ENCODE measurements around the gene SPRY1. TPM values are rescaled to one million over a fixed set of nuclear protein-coding genes. Genes with fewer than 3 reads are reported as not detected.
A peak's percentile ranks its signal among the peaks of the same experiment; 100 is the strongest.

The SPRY1 gene
- polyA plus RNA-seq, 2 donors: 9.9 to 12.4 TPM

- Histone ChIP-seq H3K27me3 (ENCODE audit: control insufficient read depth in 1 of 2, insufficient read depth in 2 of 2, low read length in 2 of 2) (no peaks in the 10 kb centered on the region), H3K9me3 (ENCODE audit: control insufficient read depth in 2 of 2, insufficient read depth in 1 of 2, low read depth in 1 of 2, low read length in 1 of 2) (no peaks in the 10 kb centered on the region), H3K4me3 (ENCODE audit: low read depth in 1 of 2, low read length in 2 of 2) (no peak overlapping the region), H3K36me3 (ENCODE audit: control insufficient read depth in 2 of 2, insufficient read depth in 2 of 2, low read length in 1 of 2) (no peaks in the 10 kb centered on the region), H3K4me1 (ENCODE audit: control insufficient read depth in 2 of 2, insufficient read depth in 2 of 2, low read length in 1 of 2) (peaks cover 0 to 5% of the 10 kb centered on the region in 2 donors), H3K27ac (ENCODE audit: low read depth in 2 of 2, low read length in 1 of 2) (no peak overlapping the region)
- 76 to 82% methylated on average over 6 of the region's 6 CpGs for WGBS, 2 donors
Measured at GRCh38 chr4:123353656-123354055, 42.9 kb upstream of the SPRY1 start.

- H3K4me1 ChIP-seq (ENCODE audit: control insufficient read depth in 2 of 2, insufficient read depth in 2 of 2, low read length in 1 of 2): peaks cover 0 to 5% of the 10 kb centered on the region in 2 donors
- H3K4me3 ChIP-seq (ENCODE audit: low read depth in 1 of 2, low read length in 2 of 2): no peak overlapping the region
- no peaks in the 10 kb centered on the region for H3K36me3 ChIP-seq (ENCODE audit: control insufficient read depth in 2 of 2, insufficient read depth in 2 of 2, low read length in 1 of 2)
- H3K9me3 ChIP-seq (ENCODE audit: control insufficient read depth in 2 of 2, insufficient read depth in 1 of 2, low read depth in 1 of 2, low read length in 1 of 2): no peaks in the 10 kb centered on the region
- H3K27ac ChIP-seq (ENCODE audit: low read depth in 2 of 2, low read length in 1 of 2): no peak overlapping the region
- WGBS, 2 donors: 86 to 92% methylated on average over 5 of the region's 5 CpGs
- H3K27me3 ChIP-seq (ENCODE audit: control insufficient read depth in 1 of 2, insufficient read depth in 2 of 2, low read length in 2 of 2): no peaks in the 10 kb centered on the region
Measured at GRCh38 chr4:123354701-123355100, 41.9 kb upstream of the SPRY1 start.

- H3K4me1 ChIP-seq (ENCODE audit: control insufficient read depth in 2 of 2, insufficient read depth in 2 of 2, low read length in 1 of 2): peaks cover 0 to 2% of the 10 kb centered on the region in 2 donors
Measured at GRCh38 chr4:123356921-123357320, 39.7 kb upstream of the SPRY1 start.

GRCh38 chr4:123359449-123360315 lies 36.9 kb upstream of the SPRY1 start:
- 60 to 72% methylated on average over 5 of the region's 5 CpGs for WGBS, 2 donors
- Histone ChIP-seq H3K27ac (ENCODE audit: low read depth in 2 of 2, low read length in 1 of 2) (peak overlapping the region; percentile 46 to 86), H3K9me3 (ENCODE audit: control insufficient read depth in 2 of 2, insufficient read depth in 1 of 2, low read depth in 1 of 2, low read length in 1 of 2) (no peaks in the 10 kb centered on the region), H3K4me3 (ENCODE audit: low read depth in 1 of 2, low read length in 2 of 2) (no peak overlapping the region), H3K27me3 (ENCODE audit: control insufficient read depth in 1 of 2, insufficient read depth in 2 of 2, low read length in 2 of 2) (no peaks in the 10 kb centered on the region), H3K36me3 (ENCODE audit: control insufficient read depth in 2 of 2, insufficient read depth in 2 of 2, low read length in 1 of 2) (no peaks in the 10 kb centered on the region), H3K4me1 (ENCODE audit: control insufficient read depth in 2 of 2, insufficient read depth in 2 of 2, low read length in 1 of 2) (no peaks in the 10 kb centered on the region)

More at GRCh38 chr4:123356921-123357320, 39.7 kb upstream of the SPRY1 start:
- WGBS, 2 donors: 79 to 84% methylated on average over 7 of the region's 7 CpGs
- Histone ChIP-seq H3K27ac (ENCODE audit: low read depth in 2 of 2, low read length in 1 of 2) (no peak overlapping the region), H3K4me3 (ENCODE audit: low read depth in 1 of 2, low read length in 2 of 2) (no peak overlapping the region), H3K27me3 (ENCODE audit: control insufficient read depth in 1 of 2, insufficient read depth in 2 of 2, low read length in 2 of 2) (no peaks in the 10 kb centered on the region), H3K36me3 (ENCODE audit: control insufficient read depth in 2 of 2, insufficient read depth in 2 of 2, low read length in 1 of 2) (no peaks in the 10 kb centered on the region), H3K9me3 (ENCODE audit: control insufficient read depth in 2 of 2, insufficient read depth in 1 of 2, low read depth in 1 of 2, low read length in 1 of 2) (no peaks in the 10 kb centered on the region)

- Histone ChIP-seq H3K4me1 (ENCODE audit: control insufficient read depth in 2 of 2, insufficient read depth in 2 of 2, low read length in 1 of 2) (no peaks in the 10 kb centered on the region), H3K4me3 (ENCODE audit: low read depth in 1 of 2, low read length in 2 of 2) (no peak overlapping the region), H3K9me3 (ENCODE audit: control insufficient read depth in 2 of 2, insufficient read depth in 1 of 2, low read depth in 1 of 2, low read length in 1 of 2) (no peaks in the 10 kb centered on the region), H3K36me3 (ENCODE audit: control insufficient read depth in 2 of 2, insufficient read depth in 2 of 2, low read length in 1 of 2) (no peaks in the 10 kb centered on the region), H3K27me3 (ENCODE audit: control insufficient read depth in 1 of 2, insufficient read depth in 2 of 2, low read length in 2 of 2) (no peaks in the 10 kb centered on the region), H3K27ac (ENCODE audit: low read depth in 2 of 2, low read length in 1 of 2) (peak overlapping the region in 1 of 2 donors; percentile 11)
- WGBS, 2 donors: 73 to 76% methylated on average over 2 of the region's 2 CpGs
Measured at GRCh38 chr4:123361195-123361861, 35.3 kb upstream of the SPRY1 start.

- no peaks in the 10 kb centered on the region for H3K27me3 ChIP-seq (ENCODE audit: control insufficient read depth in 1 of 2, insufficient read depth in 2 of 2, low read length in 2 of 2)
- H3K9me3 ChIP-seq (ENCODE audit: control insufficient read depth in 2 of 2, insufficient read depth in 1 of 2, low read depth in 1 of 2, low read length in 1 of 2): no peaks in the 10 kb centered on the region
- 94 to 95% methylated on average over 1 of the region's 1 CpG for WGBS, 2 donors
- H3K4me1 ChIP-seq (ENCODE audit: control insufficient read depth in 2 of 2, insufficient read depth in 2 of 2, low read length in 1 of 2): no peaks in the 10 kb centered on the region
- H3K36me3 ChIP-seq (ENCODE audit: control insufficient read depth in 2 of 2, insufficient read depth in 2 of 2, low read length in 1 of 2): no peaks in the 10 kb centered on the region
- H3K27ac ChIP-seq (ENCODE audit: low read depth in 2 of 2, low read length in 1 of 2): no peak overlapping the region
- H3K4me3 ChIP-seq (ENCODE audit: low read depth in 1 of 2, low read length in 2 of 2): no peak overlapping the region
Measured at GRCh38 chr4:123362103-123362502, 34.5 kb upstream of the SPRY1 start.

GRCh38 chr4:123363729-123364128 lies 32.9 kb upstream of the SPRY1 start:
- WGBS, 2 donors: 89 to 94% methylated on average over 2 of the region's 2 CpGs
- Histone ChIP-seq H3K27me3 (ENCODE audit: control insufficient read depth in 1 of 2, insufficient read depth in 2 of 2, low read length in 2 of 2) (no peaks in the 10 kb centered on the region), H3K9me3 (ENCODE audit: control insufficient read depth in 2 of 2, insufficient read depth in 1 of 2, low read depth in 1 of 2, low read length in 1 of 2) (no peaks in the 10 kb centered on the region), H3K36me3 (ENCODE audit: control insufficient read depth in 2 of 2, insufficient read depth in 2 of 2, low read length in 1 of 2) (no peaks in the 10 kb centered on the region), H3K4me3 (ENCODE audit: low read depth in 1 of 2, low read length in 2 of 2) (no peak overlapping the region), H3K4me1 (ENCODE audit: control insufficient read depth in 2 of 2, insufficient read depth in 2 of 2, low read length in 1 of 2) (no peaks in the 10 kb centered on the region), H3K27ac (ENCODE audit: low read depth in 2 of 2, low read length in 1 of 2) (no peak overlapping the region)

- Histone ChIP-seq H3K9me3 (ENCODE audit: control insufficient read depth in 2 of 2, insufficient read depth in 1 of 2, low read depth in 1 of 2, low read length in 1 of 2) (no peaks in the 10 kb centered on the region), H3K4me1 (ENCODE audit: control insufficient read depth in 2 of 2, insufficient read depth in 2 of 2, low read length in 1 of 2) (no peaks in the 10 kb centered on the region), H3K4me3 (ENCODE audit: low read depth in 1 of 2, low read length in 2 of 2) (no peak overlapping the region), H3K36me3 (ENCODE audit: control insufficient read depth in 2 of 2, insufficient read depth in 2 of 2, low read length in 1 of 2) (no peaks in the 10 kb centered on the region), H3K27ac (ENCODE audit: low read depth in 2 of 2, low read length in 1 of 2) (no peak overlapping the region), H3K27me3 (ENCODE audit: control insufficient read depth in 1 of 2, insufficient read depth in 2 of 2, low read length in 2 of 2) (no peaks in the 10 kb centered on the region)
- WGBS, 2 donors: 54 to 68% methylated on average over 3 of the region's 3 CpGs
Measured at GRCh38 chr4:123364906-123365305, 31.7 kb upstream of the SPRY1 start.

GRCh38 chr4:123365412-123365811 lies 31.2 kb upstream of the SPRY1 start:
- Histone ChIP-seq H3K27me3 (ENCODE audit: control insufficient read depth in 1 of 2, insufficient read depth in 2 of 2, low read length in 2 of 2) (no peaks in the 10 kb centered on the region), H3K9me3 (ENCODE audit: control insufficient read depth in 2 of 2, insufficient read depth in 1 of 2, low read depth in 1 of 2, low read length in 1 of 2) (no peaks in the 10 kb centered on the region), H3K36me3 (ENCODE audit: control insufficient read depth in 2 of 2, insufficient read depth in 2 of 2, low read length in 1 of 2) (no peaks in the 10 kb centered on the region), H3K4me3 (ENCODE audit: low read depth in 1 of 2, low read length in 2 of 2) (no peak overlapping the region), H3K4me1 (ENCODE audit: control insufficient read depth in 2 of 2, insufficient read depth in 2 of 2, low read length in 1 of 2) (no peaks in the 10 kb centered on the region), H3K27ac (ENCODE audit: low read depth in 2 of 2, low read length in 1 of 2) (no peak overlapping the region)
- WGBS, 2 donors: 71 to 83% methylated on average over 1 of the region's 1 CpG

Measured in esophagus (tissue), 2 donors.